GM21367 (cell line): ENCODE results near the gene WSCD1.

ENCODE experiments used
- ATAC-seq: cut with Tn5 transposase; IDR thresholded peaks from one replicate; pipeline ENCODE4 v1.9.1; 2021; ENCODE audit not compliant: unreplicated experiment

WSCD1 gene

GRCh38 chr17:6084311-6085161 lies 14.4 kb downstream of the WSCD1 start:
- ATAC-seq = no peak

- no peak for ATAC-seq
Observed at GRCh38 chr17:6085812-6086211, 15.6 kb downstream of the WSCD1 start.

- no peak for ATAC-seq
Observed at GRCh38 chr17:6086603-6087400, 16.6 kb downstream of the WSCD1 start.

DNA sequence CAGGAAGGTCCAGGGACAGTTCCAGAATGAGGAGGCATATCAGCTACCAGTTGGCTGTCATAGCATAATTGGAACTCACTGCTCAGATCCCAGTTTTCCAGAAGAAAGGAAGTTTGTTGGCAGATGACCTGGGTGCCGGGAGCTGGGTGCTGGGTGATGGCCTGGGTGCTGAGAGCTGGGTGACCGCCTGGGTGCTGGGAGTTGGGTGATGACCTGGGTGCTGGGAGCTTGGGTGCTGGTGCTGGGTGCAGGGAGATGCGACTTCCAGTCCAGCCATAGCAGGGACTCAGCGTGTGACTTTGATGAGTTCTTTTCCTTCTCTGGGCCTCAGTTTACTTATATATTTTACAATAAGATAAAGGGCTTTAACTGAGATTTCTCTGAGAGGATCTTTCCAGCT lies 18.0 kb downstream of the WSCD1 start:
- no peak for ATAC-seq

DNA sequence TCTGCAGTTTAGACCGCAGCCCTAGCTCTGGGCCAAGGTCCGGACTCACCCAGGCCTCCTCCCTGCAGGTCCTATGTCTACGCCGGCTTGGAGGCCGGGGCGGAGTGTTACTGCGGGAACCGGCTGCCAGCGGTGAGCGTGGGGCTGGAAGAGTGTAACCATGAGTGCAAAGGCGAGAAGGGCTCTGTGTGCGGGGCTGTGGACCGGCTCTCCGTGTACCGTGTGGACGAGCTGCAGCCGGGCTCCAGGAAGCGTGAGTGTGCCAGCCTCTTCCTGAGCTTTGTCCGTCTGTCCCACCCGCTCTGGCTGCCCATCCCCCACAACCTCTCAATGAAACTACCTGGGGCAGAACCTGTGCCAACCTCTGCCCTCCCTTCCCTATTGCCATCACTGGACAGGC lies 20.1 kb downstream of the WSCD1 start:
- ATAC-seq = no peak

GRCh38 chr17:6092182-6092902 lies 22.2 kb downstream of the WSCD1 start:
- no peak for ATAC-seq

GRCh38 chr17:6092903-6093468 lies 22.8 kb downstream of the WSCD1 start:
- ATAC-seq = no peak

DNA sequence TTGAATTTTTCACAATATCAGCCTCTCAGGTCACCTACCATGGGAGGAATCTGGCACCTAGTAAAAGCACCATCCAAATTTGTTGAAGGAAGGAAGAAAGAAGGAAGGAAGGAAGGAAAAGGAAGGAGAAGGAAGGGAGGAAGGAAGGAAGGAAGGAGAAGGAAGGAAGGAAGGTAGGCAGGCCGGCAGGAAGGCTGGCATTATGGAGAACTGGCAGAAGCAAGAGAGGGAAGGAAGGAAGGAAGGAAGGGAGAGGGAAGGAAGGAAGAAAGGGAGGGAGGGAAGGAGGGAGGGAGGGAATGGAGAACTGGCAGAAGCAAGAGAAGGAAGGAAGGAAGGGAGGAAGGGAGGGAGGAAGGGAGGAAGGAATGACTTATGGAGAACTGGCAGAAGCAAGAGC lies 24.3 kb downstream of the WSCD1 start:
- ATAC-seq = no peak

- no peak for ATAC-seq
Observed at GRCh38 chr17:6094926-6095325, 24.7 kb downstream of the WSCD1 start.

- no peak for ATAC-seq
Observed at GRCh38 chr17:6095501-6095900, 25.3 kb downstream of the WSCD1 start.

GRCh38 chr17:6096201-6097004 lies 26.2 kb downstream of the WSCD1 start:
- no peak for ATAC-seq

DNA sequence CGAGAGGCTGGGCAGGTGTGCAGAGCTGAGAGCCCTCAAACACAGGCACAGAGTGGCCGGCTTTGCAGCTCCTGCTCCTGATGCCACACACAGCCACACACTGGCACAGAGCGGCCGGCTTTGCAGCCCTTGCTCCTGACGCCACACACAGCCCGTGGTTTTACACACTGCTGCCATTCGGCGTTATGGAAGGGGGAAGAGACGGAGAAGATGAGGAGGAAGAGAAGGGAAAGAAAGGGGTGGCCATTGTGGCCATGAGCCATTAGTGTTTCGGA lies 26.8 kb downstream of the WSCD1 start:
- ATAC-seq = no peak

- no peak for ATAC-seq
Observed at GRCh38 chr17:6098050-6098822, 28.1 kb downstream of the WSCD1 start.

GRCh38 chr17:6098823-6099180 lies 28.6 kb downstream of the WSCD1 start:
- ATAC-seq = no peak

DNA sequence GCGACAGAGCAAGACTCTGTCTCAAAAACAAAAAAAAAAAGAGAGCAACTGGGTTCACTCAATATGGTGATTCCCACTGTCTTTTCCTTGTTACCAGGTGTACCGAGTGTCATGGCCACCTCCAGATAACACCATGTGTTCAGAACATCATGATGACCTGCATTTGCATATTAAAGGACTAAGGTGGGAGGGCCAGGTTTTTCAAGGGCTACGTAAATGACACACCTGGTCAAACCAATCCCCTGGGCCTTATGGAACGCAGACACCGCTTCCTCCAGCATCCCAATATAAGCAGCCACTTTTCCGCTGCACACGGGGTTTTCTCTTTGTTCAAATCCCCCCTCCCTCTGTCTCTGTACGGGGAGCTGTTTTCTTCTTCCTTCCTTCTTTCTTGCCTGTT lies 29.3 kb downstream of the WSCD1 start:
- no peak for ATAC-seq

DNA sequence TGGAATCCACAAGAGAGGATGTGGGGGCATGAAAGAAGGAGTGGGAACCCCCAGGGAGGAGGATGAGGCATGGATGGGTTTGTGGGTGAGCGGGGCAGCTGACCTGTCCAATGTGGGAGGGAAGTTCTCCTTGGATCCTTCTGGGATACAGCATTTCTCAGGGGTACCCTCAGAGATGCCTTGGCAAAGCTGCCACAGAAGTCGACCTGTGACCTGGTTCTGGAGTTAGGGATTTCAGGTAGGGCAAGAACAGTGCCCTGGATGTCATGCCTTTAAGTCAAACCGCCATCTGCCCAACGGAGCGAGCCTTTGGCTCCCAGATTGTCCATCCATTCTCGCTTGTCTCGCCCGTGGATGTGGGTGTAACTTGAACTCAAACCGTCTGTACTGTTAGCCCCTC lies 30.0 kb downstream of the WSCD1 start:
- no peak for ATAC-seq

DNA sequence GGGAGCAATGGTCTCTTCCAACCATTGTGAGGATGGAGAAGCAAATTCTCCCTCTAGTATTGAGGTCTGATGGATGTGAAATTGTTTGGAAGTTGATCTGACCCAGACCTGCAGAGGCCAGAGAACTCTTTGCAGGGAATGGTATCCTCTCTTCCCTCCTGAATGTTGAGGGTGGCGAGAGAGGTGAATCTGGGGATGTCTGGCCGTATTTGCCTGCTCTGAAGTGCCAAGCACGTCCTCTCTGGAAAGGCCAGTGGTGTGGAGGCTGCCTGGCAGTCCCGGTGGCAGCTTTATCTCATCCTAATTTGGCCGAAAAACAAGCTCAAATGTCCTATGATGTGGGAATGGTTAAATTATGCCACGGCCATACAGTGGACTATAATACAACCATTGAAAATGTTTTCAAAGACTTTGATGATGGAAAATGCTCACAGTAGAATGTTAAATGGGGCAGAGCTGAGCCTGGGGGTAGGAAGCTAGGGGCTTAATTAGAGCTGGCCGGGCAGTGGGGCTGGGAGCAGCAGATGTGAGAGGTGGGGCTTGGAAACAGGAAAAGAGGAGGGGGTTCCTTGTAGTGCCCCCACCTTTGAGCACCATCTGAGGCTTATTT lies 30.8 kb downstream of the WSCD1 start:
- no peak for ATAC-seq

- no peak for ATAC-seq
Observed at GRCh38 chr17:6101706-6102105, 31.5 kb downstream of the WSCD1 start.

GRCh38 chr17:6102615-6103014 lies 32.4 kb downstream of the WSCD1 start:
- no peak for ATAC-seq
